ENCODE data around the gene CEP131.

CEP131 gene

DNA sequence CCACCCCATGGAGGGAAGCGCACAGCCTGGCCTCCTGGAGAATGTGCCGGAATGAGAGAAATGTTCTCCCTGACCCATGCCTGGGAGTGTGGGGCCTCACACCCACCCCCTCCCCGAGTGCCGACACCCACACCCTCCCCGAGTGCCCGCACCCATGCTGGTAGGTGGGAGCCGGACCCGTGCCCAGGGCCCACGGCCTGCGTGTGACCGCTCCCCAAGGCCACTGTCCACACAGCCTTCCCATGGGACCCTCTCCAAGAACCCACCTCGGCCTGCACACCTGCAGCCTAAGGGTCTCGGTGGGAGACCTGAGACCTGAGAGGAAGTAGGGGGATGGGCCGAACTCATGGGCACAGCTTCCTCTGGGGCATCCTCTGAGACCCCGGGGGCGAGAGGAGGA is 60.8 kb downstream of the CEP131 start:
- H3K4me1 Mint-ChIP-seq = peaks cover 9% of the 10 kb centered on the region
- no peak overlapping the region for H3K4me3 Mint-ChIP-seq
- H3K27ac Mint-ChIP-seq = no peak overlapping the region
- H3K27me3 Mint-ChIP-seq (ENCODE audit: low read depth) = peaks cover 22% of the 10 kb centered on the region
- no peaks in the 10 kb centered on the region for H3K9me3 Mint-ChIP-seq
- no peak for TF ChIP-seq CTCF (IDR thresholded peaks at IDR 0.05; ENCODE audit: unreplicated experiment in 3 of 3)
- no peaks in the 10 kb centered on the region for H3K36me3 Mint-ChIP-seq (ENCODE audit: low read depth)

DNA sequence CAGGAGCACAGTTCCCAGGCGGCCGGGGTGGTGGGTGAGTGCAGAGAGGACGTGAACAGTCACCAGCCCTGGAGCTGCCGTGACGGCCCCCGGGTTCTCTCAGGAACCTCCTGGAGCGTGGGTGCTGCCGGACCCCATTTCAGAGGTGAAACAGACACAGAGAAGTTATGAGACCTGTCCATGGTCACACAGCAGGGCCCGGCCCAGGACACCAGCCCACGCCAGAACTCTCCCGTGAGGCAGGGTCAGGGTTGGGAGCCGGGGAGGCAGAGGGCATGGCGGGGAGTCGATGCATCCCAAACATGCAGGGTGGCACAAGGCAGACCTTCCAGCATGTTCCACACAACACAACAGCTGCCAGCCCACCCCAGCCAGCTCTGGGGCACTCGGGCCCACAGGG is 61.2 kb downstream of the CEP131 start:
- no peak for TF ChIP-seq CTCF (IDR thresholded peaks at IDR 0.05; ENCODE audit: unreplicated experiment in 3 of 3)
- H3K36me3 Mint-ChIP-seq (ENCODE audit: low read depth) = no peaks in the 10 kb centered on the region
- no peak overlapping the region for H3K27ac Mint-ChIP-seq
- H3K9me3 Mint-ChIP-seq = no peaks in the 10 kb centered on the region
- H3K4me3 Mint-ChIP-seq = no peak overlapping the region
- peaks cover 9% of the 10 kb centered on the region for H3K4me1 Mint-ChIP-seq
- peaks cover 22% of the 10 kb centered on the region for H3K27me3 Mint-ChIP-seq (ENCODE audit: low read depth)

- TF ChIP-seq CTCF (IDR thresholded peaks at IDR 0.05; ENCODE audit: unreplicated experiment in 3 of 3) = no peak
- H3K36me3 Mint-ChIP-seq (ENCODE audit: low read depth) = no peaks in the 10 kb centered on the region
- H3K4me1 Mint-ChIP-seq = peaks cover 9% of the 10 kb centered on the region
- no peak overlapping the region for H3K27ac Mint-ChIP-seq
- H3K27me3 Mint-ChIP-seq (ENCODE audit: low read depth) = peaks cover 22% of the 10 kb centered on the region
- H3K9me3 Mint-ChIP-seq = no peaks in the 10 kb centered on the region
- H3K4me3 Mint-ChIP-seq = no peak overlapping the region
Observed at GRCh38 chr17:81160747-81161453, 61.9 kb downstream of the CEP131 start.

DNA sequence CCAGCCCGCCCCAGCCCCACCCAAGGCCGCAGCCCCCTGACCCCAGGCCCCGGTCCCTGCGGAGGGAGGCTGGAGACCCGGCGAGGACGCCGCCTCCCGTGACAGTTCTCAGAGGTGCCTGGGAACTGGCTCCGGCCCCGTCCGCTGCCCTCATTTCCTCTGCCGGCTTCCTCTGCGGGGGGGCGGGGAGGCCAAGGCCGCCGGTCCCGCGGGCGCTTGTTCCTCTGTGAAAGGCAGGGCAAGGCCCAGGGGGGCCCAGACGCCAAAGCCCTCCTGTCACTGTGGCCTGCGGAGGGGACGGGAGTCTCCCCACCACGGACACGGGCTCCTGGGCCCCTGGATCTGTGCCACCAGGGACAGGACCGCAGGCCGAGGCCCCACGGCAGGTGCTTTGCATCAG is 62.5 kb downstream of the CEP131 start:
- Mint-ChIP-seq H3K27me3 (ENCODE audit: low read depth) (peaks cover 22% of the 10 kb centered on the region), H3K9me3 (no peaks in the 10 kb centered on the region), H3K27ac (no peak overlapping the region), H3K4me3 (no peak overlapping the region), H3K4me1 (peaks cover 9% of the 10 kb centered on the region), H3K36me3 (ENCODE audit: low read depth) (no peaks in the 10 kb centered on the region)
- TF ChIP-seq CTCF (IDR thresholded peaks at IDR 0.05; ENCODE audit: unreplicated experiment in 3 of 3) = no peak

DNA sequence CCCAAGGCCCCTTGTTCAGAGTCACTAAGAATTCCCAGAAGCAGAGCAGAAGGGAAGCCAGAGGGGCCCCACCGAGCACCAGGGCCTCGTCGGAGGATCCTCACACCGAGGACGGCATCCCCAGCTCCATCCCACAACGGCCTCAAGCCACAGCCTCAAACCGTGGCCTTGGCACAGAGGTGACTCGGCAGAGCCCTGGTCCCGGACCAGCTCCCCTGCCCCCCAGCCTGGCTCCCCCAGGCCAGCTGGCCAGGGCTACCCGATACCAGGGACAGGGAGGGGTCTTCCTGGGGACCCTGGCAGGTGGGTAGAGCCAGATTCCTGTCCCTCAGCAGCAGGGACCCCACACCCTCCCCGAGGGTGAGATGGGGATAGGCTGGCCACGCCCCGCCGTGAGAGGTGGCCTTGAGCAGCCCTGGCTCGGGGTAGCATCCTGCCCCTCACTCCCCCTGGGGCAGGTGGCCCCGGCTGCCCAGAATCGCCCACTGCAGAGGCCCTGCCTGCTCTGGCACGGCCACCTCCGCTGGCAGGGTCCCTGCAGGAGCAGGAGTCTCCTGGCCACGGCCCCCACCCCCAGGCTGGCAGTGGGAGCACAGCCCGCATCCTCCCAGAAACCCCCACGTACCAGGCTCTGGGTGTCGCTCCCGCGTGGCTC is 63.0 kb downstream of the CEP131 start:
- no peaks in the 10 kb centered on the region for H3K36me3 Mint-ChIP-seq (ENCODE audit: low read depth)
- H3K4me1 Mint-ChIP-seq = peaks cover 7% of the 10 kb centered on the region
- no peaks in the 10 kb centered on the region for H3K9me3 Mint-ChIP-seq
- H3K4me3 Mint-ChIP-seq = no peak overlapping the region
- no peak for TF ChIP-seq CTCF (IDR thresholded peaks at IDR 0.05; ENCODE audit: unreplicated experiment in 3 of 3)
- no peak overlapping the region for H3K27ac Mint-ChIP-seq
- peaks cover 16% of the 10 kb centered on the region for H3K27me3 Mint-ChIP-seq (ENCODE audit: low read depth)

All from nephron (organoid).